ENCODE results near the gene NRXN2.

Gene NRXN2

DNA sequence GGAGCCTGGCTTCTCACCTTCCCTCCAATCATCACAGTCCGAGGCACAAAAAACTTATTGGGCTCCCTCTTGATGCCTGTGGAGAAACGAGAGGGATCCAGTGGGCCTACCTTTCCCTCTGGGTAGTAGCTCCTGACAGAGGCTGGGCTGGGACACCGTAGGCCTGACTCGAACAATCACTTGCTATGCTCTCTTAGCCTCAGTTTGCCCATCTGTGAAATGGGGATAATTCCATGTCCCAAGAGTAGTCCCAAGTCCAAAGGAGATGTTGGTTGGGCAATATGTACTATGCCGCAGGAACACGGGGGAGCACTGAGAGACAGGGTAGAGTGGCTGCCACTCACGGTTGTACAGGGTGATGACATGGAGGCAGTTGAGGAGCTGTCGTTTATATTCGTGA is 28.6 kb upstream of the NRXN2 start:
- H3K4me3 ChIP-seq (ENCODE audit: insufficient read depth, low read depth, low read length): no peak overlapping the region
- H3K27me3 ChIP-seq (ENCODE audit: control insufficient read depth, insufficient read depth, low read length, poor library complexity, severe bottlenecking): no peaks in the 10 kb centered on the region
- no peaks in the 10 kb centered on the region for H3K36me3 ChIP-seq (ENCODE audit: control insufficient read depth, insufficient read depth, low read length)
- peaks cover 16% of the 10 kb centered on the region for H3K4me1 ChIP-seq (ENCODE audit: control insufficient read depth, insufficient read depth, low read length)
- no peak overlapping the region for H3K27ac ChIP-seq (ENCODE audit: insufficient read depth, low read depth, low read length, poor library complexity, severe bottlenecking)
- WGBS, 2 experiments: 95 to 97% methylated on average over 9 of the region's 9 CpGs
- H3K9me3 ChIP-seq (ENCODE audit: control insufficient read depth, low read length): no peaks in the 10 kb centered on the region

- 94 to 96% methylated on average over 9 of the region's 9 CpGs for WGBS, 2 experiments
- Histone ChIP-seq H3K9me3 (ENCODE audit: control insufficient read depth, low read length) (no peaks in the 10 kb centered on the region), H3K36me3 (ENCODE audit: control insufficient read depth, insufficient read depth, low read length) (no peaks in the 10 kb centered on the region), H3K27me3 (ENCODE audit: control insufficient read depth, insufficient read depth, low read length, poor library complexity, severe bottlenecking) (no peaks in the 10 kb centered on the region), H3K4me1 (ENCODE audit: control insufficient read depth, insufficient read depth, low read length) (peaks cover 16% of the 10 kb centered on the region), H3K4me3 (ENCODE audit: insufficient read depth, low read depth, low read length) (no peak overlapping the region), H3K27ac (ENCODE audit: insufficient read depth, low read depth, low read length, poor library complexity, severe bottlenecking) (no peak overlapping the region)
Measured at GRCh38 chr11:64751136-64751535, 28.1 kb upstream of the NRXN2 start.

DNA sequence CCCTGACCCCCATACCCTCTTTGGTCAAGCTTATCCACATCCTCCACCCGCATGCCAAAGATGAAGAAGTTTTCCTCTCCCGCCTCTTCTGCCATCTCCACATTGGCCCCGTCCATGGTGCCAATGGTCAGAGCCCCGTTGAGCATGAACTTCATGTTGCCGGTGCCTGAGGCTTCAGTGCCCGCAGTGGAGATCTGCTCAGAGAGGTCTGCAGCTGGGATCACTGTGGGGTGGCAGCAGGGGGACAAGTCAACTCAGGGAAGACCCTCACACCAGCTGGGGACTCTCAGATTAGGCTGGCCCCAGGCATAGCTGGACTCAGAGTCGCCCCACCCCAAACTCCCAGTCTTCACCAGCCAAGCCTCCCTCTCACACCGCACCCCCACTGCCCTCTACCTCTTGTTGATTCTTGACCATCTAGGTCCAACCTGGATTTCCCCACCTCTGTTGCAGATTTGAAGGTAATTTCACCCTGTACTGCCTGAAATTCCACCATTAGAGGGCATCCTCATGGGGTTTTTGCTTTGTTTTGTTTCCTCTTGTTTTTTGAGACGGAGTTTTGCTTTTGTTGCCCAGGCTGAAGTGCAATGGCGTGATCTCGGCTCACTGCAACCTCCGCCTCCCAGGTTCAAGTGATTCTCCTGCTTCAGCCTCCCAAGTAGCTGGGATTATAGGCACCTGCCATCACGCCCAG is 27.5 kb upstream of the NRXN2 start:
- no peaks in the 10 kb centered on the region for H3K36me3 ChIP-seq (ENCODE audit: control insufficient read depth, insufficient read depth, low read length)
- WGBS, 2 experiments: 87 to 91% methylated on average over 13 of the region's 13 CpGs
- peaks cover 19% of the 10 kb centered on the region for H3K4me1 ChIP-seq (ENCODE audit: control insufficient read depth, insufficient read depth, low read length)
- H3K9me3 ChIP-seq (ENCODE audit: control insufficient read depth, low read length): no peaks in the 10 kb centered on the region
- H3K4me3 ChIP-seq (ENCODE audit: insufficient read depth, low read depth, low read length): no peak overlapping the region
- H3K27me3 ChIP-seq (ENCODE audit: control insufficient read depth, insufficient read depth, low read length, poor library complexity, severe bottlenecking): peaks cover 6% of the 10 kb centered on the region
- no peak overlapping the region for H3K27ac ChIP-seq (ENCODE audit: insufficient read depth, low read depth, low read length, poor library complexity, severe bottlenecking)

GRCh38 chr11:64747961-64748665 is 25.1 kb upstream of the NRXN2 start:
- Histone ChIP-seq H3K36me3 (ENCODE audit: control insufficient read depth, insufficient read depth, low read length) (no peaks in the 10 kb centered on the region), H3K4me3 (ENCODE audit: insufficient read depth, low read depth, low read length) (no peak overlapping the region), H3K4me1 (ENCODE audit: control insufficient read depth, insufficient read depth, low read length) (peaks cover 14% of the 10 kb centered on the region), H3K9me3 (ENCODE audit: control insufficient read depth, low read length) (no peaks in the 10 kb centered on the region), H3K27me3 (ENCODE audit: control insufficient read depth, insufficient read depth, low read length, poor library complexity, severe bottlenecking) (peaks cover 29% of the 10 kb centered on the region), H3K27ac (ENCODE audit: insufficient read depth, low read depth, low read length, poor library complexity, severe bottlenecking) (no peak overlapping the region)
- 88 to 90% methylated on average over 13 to 15 of the region's 15 CpGs for WGBS, 2 experiments

DNA sequence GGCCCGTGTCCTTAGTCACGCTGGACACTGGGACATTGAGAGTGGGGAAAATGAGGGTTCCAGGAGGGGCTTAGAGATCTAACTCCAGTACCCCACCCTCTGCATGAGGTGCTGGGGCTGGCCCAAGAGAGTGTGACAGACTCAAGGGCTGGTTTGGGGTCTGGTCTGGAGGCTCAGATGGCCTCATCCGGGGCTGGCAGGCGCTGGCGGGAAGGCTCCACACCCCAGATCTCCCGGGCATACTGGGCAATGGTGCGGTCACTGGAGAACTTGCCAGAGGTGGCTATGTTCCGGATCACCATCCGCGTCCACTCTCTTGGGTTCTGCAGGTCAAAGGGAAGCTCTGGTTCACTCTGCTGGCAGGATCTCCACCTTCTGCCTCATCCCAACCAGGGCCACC is 23.5 kb upstream of the NRXN2 start:
- Histone ChIP-seq H3K4me1 (ENCODE audit: control insufficient read depth, insufficient read depth, low read length) (peaks cover 20% of the 10 kb centered on the region), H3K27ac (ENCODE audit: insufficient read depth, low read depth, low read length, poor library complexity, severe bottlenecking) (no peak overlapping the region), H3K27me3 (ENCODE audit: control insufficient read depth, insufficient read depth, low read length, poor library complexity, severe bottlenecking) (peaks cover 45% of the 10 kb centered on the region), H3K36me3 (ENCODE audit: control insufficient read depth, insufficient read depth, low read length) (no peaks in the 10 kb centered on the region), H3K4me3 (ENCODE audit: insufficient read depth, low read depth, low read length) (no peak overlapping the region), H3K9me3 (ENCODE audit: control insufficient read depth, low read length) (no peaks in the 10 kb centered on the region)
- 89 to 90% methylated on average over 10 of the region's 10 CpGs for WGBS, 2 experiments

DNA sequence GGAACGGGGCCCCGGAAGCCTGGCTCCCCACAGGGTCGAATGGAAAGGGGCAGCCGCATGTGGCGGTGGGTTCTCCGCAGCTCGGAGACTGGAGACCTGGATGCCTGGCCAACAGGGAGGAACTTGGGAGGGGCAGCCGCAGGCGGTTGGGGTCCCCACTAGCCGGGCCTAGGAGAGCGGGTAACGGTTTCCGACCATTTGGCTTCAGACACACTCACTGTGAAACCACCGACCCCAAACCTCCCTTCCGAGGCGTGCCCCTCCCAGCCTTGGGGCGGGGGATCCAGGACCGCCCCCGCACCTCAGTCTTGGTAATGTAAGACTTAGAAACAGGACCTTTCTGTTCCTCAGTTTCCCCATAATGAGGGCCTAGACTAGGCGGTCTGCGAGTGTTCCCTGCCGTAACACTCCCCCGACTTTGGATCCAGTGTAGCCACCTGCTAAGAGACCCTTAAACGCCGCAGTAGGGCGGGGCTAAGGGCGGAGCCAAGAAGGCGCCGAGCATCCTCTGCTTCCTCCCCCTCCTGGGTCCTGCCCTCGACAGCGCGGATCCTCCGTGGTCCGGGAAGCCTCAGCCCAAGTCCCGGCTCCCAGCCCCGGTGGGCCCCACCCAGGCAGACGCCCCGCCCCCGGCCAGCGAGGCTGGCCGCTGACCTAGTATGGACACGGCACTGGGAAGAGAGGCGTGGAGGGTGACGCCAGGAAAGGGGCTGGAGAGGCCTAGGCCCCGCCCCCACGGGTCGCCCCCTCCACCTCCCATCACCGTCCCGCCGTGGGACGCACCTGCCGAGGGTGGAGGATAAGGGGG is 22.7 kb upstream of the NRXN2 start:
- H3K36me3 ChIP-seq (ENCODE audit: control insufficient read depth, insufficient read depth, low read length): no peaks in the 10 kb centered on the region
- H3K9me3 ChIP-seq (ENCODE audit: control insufficient read depth, low read length): no peaks in the 10 kb centered on the region
- WGBS, 2 experiments: 1 to 2% methylated on average over 52 of the region's 52 CpGs
- peak overlapping the region; percentile 36 for H3K4me3 ChIP-seq (ENCODE audit: insufficient read depth, low read depth, low read length)
- H3K4me1 ChIP-seq (ENCODE audit: control insufficient read depth, insufficient read depth, low read length): peaks cover 24% of the 10 kb centered on the region
- no peak overlapping the region for H3K27ac ChIP-seq (ENCODE audit: insufficient read depth, low read depth, low read length, poor library complexity, severe bottlenecking)
- H3K27me3 ChIP-seq (ENCODE audit: control insufficient read depth, insufficient read depth, low read length, poor library complexity, severe bottlenecking): peaks cover 53% of the 10 kb centered on the region

DNA sequence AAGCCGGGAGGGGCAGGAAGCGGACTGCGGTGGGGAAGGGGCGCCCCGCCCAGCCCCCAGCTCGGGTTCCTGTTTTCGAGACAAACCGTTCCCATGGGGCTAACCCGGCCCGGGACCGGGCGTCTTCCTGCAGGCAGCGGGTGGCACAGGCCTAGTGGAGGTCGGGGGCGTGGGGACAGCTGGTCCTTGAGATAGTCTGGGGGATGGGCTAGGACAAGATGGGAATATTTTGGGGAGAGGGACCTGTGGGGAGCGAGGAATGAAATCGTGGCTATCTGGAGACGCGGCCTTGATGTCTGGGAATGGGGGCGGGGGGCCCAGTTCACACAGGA is 22.2 kb upstream of the NRXN2 start:
- H3K4me1 ChIP-seq (ENCODE audit: control insufficient read depth, insufficient read depth, low read length): peaks cover 24% of the 10 kb centered on the region
- no peaks in the 10 kb centered on the region for H3K9me3 ChIP-seq (ENCODE audit: control insufficient read depth, low read length)
- peak overlapping the region; percentile 36 for H3K4me3 ChIP-seq (ENCODE audit: insufficient read depth, low read depth, low read length)
- peaks cover 59% of the 10 kb centered on the region for H3K27me3 ChIP-seq (ENCODE audit: control insufficient read depth, insufficient read depth, low read length, poor library complexity, severe bottlenecking)
- H3K36me3 ChIP-seq (ENCODE audit: control insufficient read depth, insufficient read depth, low read length): no peaks in the 10 kb centered on the region
- 0 to 1% methylated on average over 20 of the region's 20 CpGs for WGBS, 2 experiments
- no peak overlapping the region for H3K27ac ChIP-seq (ENCODE audit: insufficient read depth, low read depth, low read length, poor library complexity, severe bottlenecking)

GRCh38 chr11:64744544-64745188 is 21.7 kb upstream of the NRXN2 start:
- Histone ChIP-seq H3K4me3 (ENCODE audit: insufficient read depth, low read depth, low read length) (peak overlapping the region; percentile 36), H3K27me3 (ENCODE audit: control insufficient read depth, insufficient read depth, low read length, poor library complexity, severe bottlenecking) (peaks cover 62% of the 10 kb centered on the region), H3K36me3 (ENCODE audit: control insufficient read depth, insufficient read depth, low read length) (no peaks in the 10 kb centered on the region), H3K4me1 (ENCODE audit: control insufficient read depth, insufficient read depth, low read length) (peaks cover 24% of the 10 kb centered on the region), H3K9me3 (ENCODE audit: control insufficient read depth, low read length) (no peaks in the 10 kb centered on the region), H3K27ac (ENCODE audit: insufficient read depth, low read depth, low read length, poor library complexity, severe bottlenecking) (no peak overlapping the region)
- 0% methylated on average over 87 to 89 of the region's 89 CpGs for WGBS, 2 experiments

DNA sequence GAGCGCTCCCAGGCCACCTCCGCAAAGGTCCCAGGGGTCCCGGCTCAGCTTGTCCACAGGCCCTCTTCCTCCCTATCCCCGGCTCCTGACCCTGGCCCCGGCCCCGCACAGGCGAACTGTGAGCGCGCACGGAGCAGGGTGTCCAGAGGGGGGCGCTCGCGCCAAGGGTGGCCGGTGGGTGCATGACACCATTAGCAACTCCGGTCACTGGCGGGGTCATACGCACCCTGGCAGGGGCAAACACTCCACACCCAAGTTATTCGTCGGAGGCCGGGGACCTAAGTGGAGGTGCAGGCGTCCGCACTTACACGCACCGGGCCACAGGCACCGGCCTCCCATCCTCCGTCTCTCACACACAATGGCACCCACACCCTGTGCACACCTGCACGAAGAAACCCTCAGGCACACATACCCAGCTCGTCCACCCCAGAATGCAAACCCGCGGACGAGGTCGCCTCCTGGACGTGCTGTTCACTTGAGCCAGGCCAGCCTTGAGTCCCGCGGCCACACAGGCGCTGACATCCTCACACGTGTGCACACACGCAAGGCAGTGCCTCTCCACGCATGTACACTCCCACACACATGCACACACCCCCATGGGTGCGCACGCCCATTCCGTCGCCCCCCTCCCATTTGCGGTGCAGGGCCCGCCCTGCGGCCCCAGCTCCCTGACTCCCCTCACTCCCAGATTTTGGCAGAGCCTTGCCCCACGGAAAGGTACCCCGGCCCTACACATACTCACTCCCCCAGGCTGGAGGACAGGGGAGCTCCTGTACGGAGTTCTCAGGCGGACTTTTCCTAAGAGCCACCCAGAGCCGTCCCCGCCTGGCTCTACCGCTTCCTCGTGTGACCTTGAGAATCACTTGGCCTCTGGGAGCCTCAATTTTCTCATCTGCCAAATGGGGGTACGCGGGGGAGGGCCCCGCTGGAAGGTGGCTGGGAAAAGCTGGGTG is 20.9 kb upstream of the NRXN2 start, which contains the start of gene RASGRP2:
Gene RASGRP2 (minus strand): TSS at position 552 of the 953 bp plus-strand sequence. CDS start 1,276 bp downstream, outside the sequence.
- Histone ChIP-seq H3K4me1 (ENCODE audit: control insufficient read depth, insufficient read depth, low read length) (peaks cover 24% of the 10 kb centered on the region), H3K27me3 (ENCODE audit: control insufficient read depth, insufficient read depth, low read length, poor library complexity, severe bottlenecking) (peaks cover 62% of the 10 kb centered on the region), H3K36me3 (ENCODE audit: control insufficient read depth, insufficient read depth, low read length) (no peaks in the 10 kb centered on the region), H3K9me3 (ENCODE audit: control insufficient read depth, low read length) (no peaks in the 10 kb centered on the region), H3K27ac (ENCODE audit: insufficient read depth, low read depth, low read length, poor library complexity, severe bottlenecking) (no peak within 1 kb of the TSS), H3K4me3 (ENCODE audit: insufficient read depth, low read depth, low read length) (peak within 1 kb of the TSS; percentile 36)
- 6% methylated on average over 57 of the region's 57 CpGs for WGBS, 2 experiments
